C4-2B (cell line): Measurements from ENCODE around the gene SERPINA4.

Source experiments
- H3K27ac ChIP-seq: fragments of 450-650 bp; 2 replicates; pipeline ENCODE4 v1.5.1; 2017
- ZFX ChIP-seq: fragments of 450-650 bp; IDR thresholded peaks from 2 replicates; pipeline ENCODE4 v1.6.1; 2017
- TF ChIP-seq, protein P1 (sequence below): fragments of 450-650 bp; conservative IDR thresholded peaks from 2 replicates; pipeline ENCODE4 v1.5.1; 2017; ENCODE audit warnings: mild to moderate bottlenecking

Gene SERPINA4, protein sequence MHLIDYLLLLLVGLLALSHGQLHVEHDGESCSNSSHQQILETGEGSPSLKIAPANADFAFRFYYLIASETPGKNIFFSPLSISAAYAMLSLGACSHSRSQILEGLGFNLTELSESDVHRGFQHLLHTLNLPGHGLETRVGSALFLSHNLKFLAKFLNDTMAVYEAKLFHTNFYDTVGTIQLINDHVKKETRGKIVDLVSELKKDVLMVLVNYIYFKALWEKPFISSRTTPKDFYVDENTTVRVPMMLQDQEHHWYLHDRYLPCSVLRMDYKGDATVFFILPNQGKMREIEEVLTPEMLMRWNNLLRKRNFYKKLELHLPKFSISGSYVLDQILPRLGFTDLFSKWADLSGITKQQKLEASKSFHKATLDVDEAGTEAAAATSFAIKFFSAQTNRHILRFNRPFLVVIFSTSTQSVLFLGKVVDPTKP

DNA sequence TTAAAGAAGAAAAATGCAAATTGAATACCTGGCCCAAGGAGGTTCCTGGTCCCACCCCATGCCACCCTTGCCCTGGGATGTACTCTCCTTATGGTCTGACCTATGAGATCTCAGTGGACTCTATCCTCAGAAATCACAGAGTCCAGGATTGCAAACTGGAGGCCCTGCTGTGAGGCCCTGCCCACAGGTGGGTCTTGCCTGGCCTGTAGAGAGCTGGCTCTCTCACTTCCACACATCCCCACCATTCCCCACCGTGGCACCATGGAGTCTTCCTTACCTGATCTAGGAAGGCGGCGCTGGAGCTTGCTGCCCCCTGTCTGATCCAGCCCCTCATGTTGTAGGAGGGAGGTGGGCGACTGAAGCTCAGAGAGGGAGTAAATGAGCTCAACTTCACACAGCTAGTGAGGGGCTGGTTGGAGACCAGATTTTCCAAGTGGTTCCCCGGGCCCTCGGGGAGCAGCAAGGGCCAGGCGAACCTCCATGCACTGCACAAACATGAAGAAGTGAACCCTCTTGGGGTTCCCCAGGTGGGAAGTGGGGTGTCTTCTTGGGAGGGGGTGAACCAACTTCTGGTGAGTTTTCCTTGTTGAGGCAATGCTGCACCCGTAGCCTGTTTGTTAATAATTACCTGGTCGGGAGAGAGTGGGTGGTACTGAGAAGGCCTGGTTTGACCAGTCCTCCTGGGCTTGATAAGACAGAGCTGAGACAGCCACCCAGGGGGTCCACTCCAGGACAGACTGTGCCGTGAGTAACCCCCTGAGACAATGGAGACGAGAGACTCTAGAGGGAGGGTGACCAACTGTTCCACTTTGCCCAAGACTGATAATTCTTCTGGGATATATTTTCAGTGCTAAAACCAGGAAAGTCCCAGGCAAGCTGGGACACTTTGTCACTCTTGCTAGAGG lies at the start of gene SERPINA4:
SERPINA4 (plus strand) TSS at position 692 of the 905 bp plus-strand sequence. CDS start 2,041 bp downstream, outside the sequence.
- TF ChIP-seq ZFX: no peak
- TF ChIP-seq, protein P1, sequence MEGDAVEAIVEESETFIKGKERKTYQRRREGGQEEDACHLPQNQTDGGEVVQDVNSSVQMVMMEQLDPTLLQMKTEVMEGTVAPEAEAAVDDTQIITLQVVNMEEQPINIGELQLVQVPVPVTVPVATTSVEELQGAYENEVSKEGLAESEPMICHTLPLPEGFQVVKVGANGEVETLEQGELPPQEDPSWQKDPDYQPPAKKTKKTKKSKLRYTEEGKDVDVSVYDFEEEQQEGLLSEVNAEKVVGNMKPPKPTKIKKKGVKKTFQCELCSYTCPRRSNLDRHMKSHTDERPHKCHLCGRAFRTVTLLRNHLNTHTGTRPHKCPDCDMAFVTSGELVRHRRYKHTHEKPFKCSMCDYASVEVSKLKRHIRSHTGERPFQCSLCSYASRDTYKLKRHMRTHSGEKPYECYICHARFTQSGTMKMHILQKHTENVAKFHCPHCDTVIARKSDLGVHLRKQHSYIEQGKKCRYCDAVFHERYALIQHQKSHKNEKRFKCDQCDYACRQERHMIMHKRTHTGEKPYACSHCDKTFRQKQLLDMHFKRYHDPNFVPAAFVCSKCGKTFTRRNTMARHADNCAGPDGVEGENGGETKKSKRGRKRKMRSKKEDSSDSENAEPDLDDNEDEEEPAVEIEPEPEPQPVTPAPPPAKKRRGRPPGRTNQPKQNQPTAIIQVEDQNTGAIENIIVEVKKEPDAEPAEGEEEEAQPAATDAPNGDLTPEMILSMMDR: no peak
- no peak within 1 kb of the TSS for H3K27ac ChIP-seq

DNA sequence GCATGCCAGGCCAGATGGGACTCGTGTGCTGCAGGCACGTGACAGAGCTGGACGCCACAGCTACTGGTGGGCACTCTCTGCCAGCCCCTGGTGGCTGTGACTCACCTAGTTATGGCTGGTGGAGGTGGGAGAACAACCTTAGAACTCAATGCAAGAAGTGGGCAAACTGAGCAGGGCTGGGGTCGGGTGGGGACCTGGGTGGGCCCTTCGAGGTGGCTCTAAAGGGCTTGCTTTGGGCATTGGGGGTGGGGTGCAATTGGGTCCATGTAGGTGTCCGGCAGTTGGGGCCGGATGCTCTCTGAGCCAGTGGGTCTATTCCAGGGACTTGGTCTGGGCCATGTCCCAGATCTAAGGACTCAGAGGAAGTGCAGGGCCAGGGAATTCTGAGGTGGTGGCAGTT lies 46.9 kb upstream of the SERPINA4 start:
- TF ChIP-seq ZFX: no peak
- TF ChIP-seq, protein P1: no peak
- H3K27ac ChIP-seq: no peak overlapping the region

DNA sequence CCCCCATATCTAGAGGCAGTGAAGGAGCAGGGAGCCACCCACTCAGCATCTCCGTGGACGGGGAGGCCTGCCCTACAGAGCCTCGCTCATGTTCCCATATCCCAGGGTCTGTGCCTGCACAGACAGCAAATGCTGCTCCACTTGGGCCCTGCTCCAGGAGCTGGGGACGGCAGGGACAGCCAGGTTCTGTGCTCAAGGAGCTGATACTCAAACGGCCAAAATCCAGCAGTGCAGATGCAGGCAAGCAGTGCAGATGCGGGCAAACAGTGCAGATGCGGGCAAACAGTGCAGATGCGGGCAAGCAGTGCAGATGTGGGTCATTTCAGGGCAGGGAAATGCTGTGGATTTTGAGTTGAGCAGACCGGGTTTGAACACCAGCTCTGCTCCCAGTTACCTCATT lies 45.8 kb upstream of the SERPINA4 start:
- H3K27ac ChIP-seq: no peak overlapping the region
- TF ChIP-seq, protein P1: no peak
- no peak for TF ChIP-seq ZFX

DNA sequence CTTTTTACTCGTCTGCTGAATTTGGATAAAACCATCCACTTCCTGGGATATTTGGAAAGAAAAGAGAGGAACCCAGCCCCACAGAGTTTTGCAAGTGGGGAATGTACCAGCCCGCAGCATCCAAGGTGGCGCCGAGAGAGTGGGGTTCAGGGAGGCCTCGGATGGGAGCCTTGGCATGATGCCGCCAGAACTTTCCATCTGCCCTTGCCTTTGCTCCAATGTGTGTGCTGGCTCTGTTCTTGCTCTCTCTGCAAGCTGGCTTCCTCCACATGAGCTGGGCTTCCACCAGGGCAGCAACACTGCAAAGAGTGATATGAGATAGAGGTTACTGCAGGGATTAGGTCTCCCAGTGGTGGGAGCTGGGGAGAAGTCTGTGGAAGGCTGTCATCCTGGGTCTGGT lies 45.4 kb upstream of the SERPINA4 start:
- no peak overlapping the region for H3K27ac ChIP-seq
- TF ChIP-seq, protein P1: no peak
- TF ChIP-seq ZFX: no peak

DNA sequence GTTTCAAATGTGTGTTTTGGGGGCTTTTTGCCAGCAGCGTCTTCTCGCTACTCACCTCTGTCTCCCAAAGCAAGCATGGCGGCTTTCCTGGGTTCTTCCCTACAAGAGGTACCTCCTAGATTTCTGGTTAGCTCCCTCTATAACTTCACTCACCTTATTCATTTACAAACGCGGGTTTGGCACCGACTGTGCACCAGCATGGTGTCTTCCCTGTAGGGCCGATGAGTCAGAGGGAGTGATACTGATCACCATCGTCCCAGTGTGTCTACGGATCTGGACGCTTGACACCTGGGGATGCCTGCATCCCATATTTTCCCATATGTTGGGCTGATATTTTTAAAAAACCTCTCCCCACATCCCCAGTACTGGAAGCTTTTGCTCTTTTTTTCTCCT lies 44.0 kb upstream of the SERPINA4 start:
- no peak for TF ChIP-seq ZFX
- TF ChIP-seq, protein P1: no peak
- H3K27ac ChIP-seq: no peak overlapping the region

DNA sequence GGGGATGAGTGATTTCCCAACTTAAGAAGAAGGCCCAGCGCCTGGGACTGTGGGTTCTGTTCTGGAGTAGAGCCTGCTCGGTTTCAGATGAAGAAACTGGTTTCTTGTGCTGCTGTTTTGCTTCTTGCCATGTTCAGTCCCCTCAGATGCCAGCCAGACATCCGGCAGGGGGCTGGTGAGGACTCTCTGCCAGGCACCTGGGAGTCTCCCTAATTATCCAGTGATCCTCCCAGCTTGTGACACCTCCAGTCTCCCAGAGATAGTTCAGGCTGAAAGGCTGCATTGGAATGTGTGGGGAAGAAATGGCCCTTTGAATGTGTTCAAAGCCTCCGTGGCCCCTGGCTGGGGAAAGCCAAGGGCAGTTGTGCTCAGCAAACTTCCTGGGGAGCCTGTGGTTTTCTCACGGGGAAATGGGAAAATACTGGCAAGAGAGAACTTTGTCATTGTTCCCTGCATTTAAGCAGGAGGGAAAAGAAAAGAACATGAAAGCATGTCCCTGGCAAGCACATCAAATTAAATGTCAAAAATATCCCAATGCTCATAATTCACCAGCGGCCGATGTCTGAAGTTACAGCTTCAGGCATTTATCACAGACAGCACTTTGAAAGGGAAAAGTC lies 43.5 kb upstream of the SERPINA4 start:
- TF ChIP-seq, protein P1: no peak
- TF ChIP-seq ZFX: no peak
- no peak overlapping the region for H3K27ac ChIP-seq
